Fibroblast of villous mesenchyme (primary cell): ENCODE data around the gene LCP2. TPM values are rescaled to one million over a fixed set of nuclear protein-coding genes. Genes with fewer than 3 reads are reported as not detected.

Experiments used
- DNase-seq: peaks from one replicate; pipeline ENCODE4 v3.0.0-alpha.2; 2010; ENCODE audit warnings: low read depth
- H3K4me3 ChIP-seq: 2 replicates; pipeline ENCODE4 v1.5.1; 2011; ENCODE audit warnings: low read depth, mild to moderate bottlenecking, low read length
- total RNA-seq: library from RNA; depleted of rRNA; stranded (reverse); fragments of >200 nt; gene quantifications from 2 replicates; pipeline ENCODE4 v1.2.3, GENCODE V29; 2012
- TF ChIP-seq, protein P1 (sequence below): IDR thresholded peaks from 2 replicates; pipeline ENCODE4 v1.5.1; 2012; ENCODE audit warnings: low read depth, mild to moderate bottlenecking, low read length; ENCODE audit not compliant: insufficient read depth

The LCP2 gene
- total RNA-seq, 1 donor, result not detected

- DNase-seq, result peak; percentile 17
- TF ChIP-seq, protein P1, sequence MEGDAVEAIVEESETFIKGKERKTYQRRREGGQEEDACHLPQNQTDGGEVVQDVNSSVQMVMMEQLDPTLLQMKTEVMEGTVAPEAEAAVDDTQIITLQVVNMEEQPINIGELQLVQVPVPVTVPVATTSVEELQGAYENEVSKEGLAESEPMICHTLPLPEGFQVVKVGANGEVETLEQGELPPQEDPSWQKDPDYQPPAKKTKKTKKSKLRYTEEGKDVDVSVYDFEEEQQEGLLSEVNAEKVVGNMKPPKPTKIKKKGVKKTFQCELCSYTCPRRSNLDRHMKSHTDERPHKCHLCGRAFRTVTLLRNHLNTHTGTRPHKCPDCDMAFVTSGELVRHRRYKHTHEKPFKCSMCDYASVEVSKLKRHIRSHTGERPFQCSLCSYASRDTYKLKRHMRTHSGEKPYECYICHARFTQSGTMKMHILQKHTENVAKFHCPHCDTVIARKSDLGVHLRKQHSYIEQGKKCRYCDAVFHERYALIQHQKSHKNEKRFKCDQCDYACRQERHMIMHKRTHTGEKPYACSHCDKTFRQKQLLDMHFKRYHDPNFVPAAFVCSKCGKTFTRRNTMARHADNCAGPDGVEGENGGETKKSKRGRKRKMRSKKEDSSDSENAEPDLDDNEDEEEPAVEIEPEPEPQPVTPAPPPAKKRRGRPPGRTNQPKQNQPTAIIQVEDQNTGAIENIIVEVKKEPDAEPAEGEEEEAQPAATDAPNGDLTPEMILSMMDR, result no peak
- H3K4me3 ChIP-seq, result peak within 1 kb of the TSS; percentile 51
Observed at GRCh38 chr5:170232786-170233185, 64.8 kb downstream of the LCP2 start, which contains the start of gene C5orf58. C5orf58 (plus strand) TSS chr5:170232985; CDS start chr5:170234977, 1,992 bp downstream.

- DNase-seq, result no peak
- TF ChIP-seq, protein P1, result no peak
- H3K4me3 ChIP-seq, result no peak overlapping the region
Observed at GRCh38 chr5:170228762-170229435, 68.7 kb downstream of the LCP2 start.

GRCh38 chr5:170226661-170227060, 70.9 kb downstream of the LCP2 start:
- no peak for DNase-seq
- TF ChIP-seq, protein P1, result no peak
- H3K4me3 ChIP-seq, result no peak overlapping the region

DNA sequence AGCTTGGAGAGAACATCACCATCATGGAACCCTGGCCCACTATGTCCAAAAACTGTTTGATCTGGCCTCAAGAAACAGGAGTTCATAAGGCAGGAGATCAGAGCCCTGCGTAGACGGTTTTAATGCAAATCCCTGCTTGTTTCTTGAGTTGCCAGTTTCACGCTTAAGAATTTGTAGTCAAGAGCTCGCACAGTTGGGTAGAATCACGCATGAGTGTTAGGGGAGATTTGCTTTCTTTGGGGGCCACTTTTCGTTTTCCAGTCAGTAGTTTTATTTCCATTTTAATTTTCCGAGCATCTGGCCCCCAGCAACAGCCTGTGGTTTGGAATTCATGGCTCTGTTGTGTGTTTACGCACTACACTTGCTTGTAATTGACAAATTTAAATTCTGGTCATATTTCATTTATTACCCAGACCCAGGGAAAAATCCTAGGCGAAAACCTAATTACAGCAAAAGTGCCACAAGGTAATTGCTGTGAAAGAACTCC, 71.4 kb downstream of the LCP2 start:
- TF ChIP-seq, protein P1, result no peak
- DNase-seq, result no peak
- no peak overlapping the region for H3K4me3 ChIP-seq

- TF ChIP-seq, protein P1, result peak; percentile 79
- no peak overlapping the region for H3K4me3 ChIP-seq
- peak; percentile 67 for DNase-seq
Observed at GRCh38 chr5:170225326-170226128, 72.0 kb downstream of the LCP2 start.

GRCh38 chr5:170223906-170224305, 73.7 kb downstream of the LCP2 start:
- TF ChIP-seq, protein P1, result no peak

More at GRCh38 chr5:170223906-170224305, 73.7 kb downstream of the LCP2 start:
- DNase-seq, result no peak
- no peak overlapping the region for H3K4me3 ChIP-seq
